Activated CD4-positive, alpha-beta T cell treated with anti-CD3 and anti-CD28 coated beads, Interleukin-2, Interleukin-6, amounts not matched to agents 100 ng/mL and 50 ng/mL, durations not matched to agents 16 hours and 8 hours (primary cell): Measurements from ENCODE around the gene SDCBP2.

Experiments
- DNase-seq: peaks from one replicate; pipeline ENCODE4 v3.0.0-alpha.2; 2020

SDCBP2 gene

GRCh38 chr20:1267809-1268374 lies 61.0 kb downstream of the SDCBP2 start:
- no peak for DNase-seq

- DNase-seq: no peak
These were observed 61.8 kb downstream of the SDCBP2 start for GRCh38 chr20:1267161-1267560.

GRCh38 chr20:1266167-1266973 lies 62.6 kb downstream of the SDCBP2 start, which contains the start of gene SNPH:
TSS of gene SNPH (plus strand) at chr20:1266294. CDS start at chr20:1296240, 29,946 bp downstream.
- peak; percentile 81 for DNase-seq

- no peak for DNase-seq
These were observed 63.1 kb downstream of the SDCBP2 start for GRCh38 chr20:1265916-1266166.

GRCh38 chr20:1265226-1265915 lies 63.6 kb downstream of the SDCBP2 start:
- DNase-seq: no peak

- DNase-seq: no peak
These were observed 64.2 kb downstream of the SDCBP2 start for GRCh38 chr20:1264727-1265126.

- DNase-seq: no peak
These were observed 65.1 kb downstream of the SDCBP2 start for GRCh38 chr20:1263853-1264252.
